ENCODE data around the gene NLGN4X. TPM values are rescaled to one million over a fixed set of nuclear protein-coding genes. Genes with fewer than 3 reads are reported as not detected.

NLGN4X gene
- total RNA-seq, 4 donors from 2014 or later: 0.22 to 3.8 (median 1.6) TPM

- TF ChIP-seq CTCF (IDR thresholded peaks at IDR 0.05; ENCODE audit: low read depth): no peak
These were observed 229.8 kb downstream of the NLGN4X start for GRCh38 chrX:5998901-5999300.

- no peak for TF ChIP-seq CTCF (IDR thresholded peaks at IDR 0.05; ENCODE audit: low read depth)
These were observed 230.2 kb downstream of the NLGN4X start for GRCh38 chrX:5998456-5998855.

GRCh38 chrX:5991393-5991792 lies 237.3 kb downstream of the NLGN4X start:
- no peak for TF ChIP-seq CTCF (IDR thresholded peaks at IDR 0.05; ENCODE audit: low read depth)

GRCh38 chrX:5979338-5979737 lies 249.3 kb downstream of the NLGN4X start:
- no peak for TF ChIP-seq CTCF (IDR thresholded peaks at IDR 0.05; ENCODE audit: low read depth)

GRCh38 chrX:5976332-5976731 lies 252.3 kb downstream of the NLGN4X start:
- TF ChIP-seq CTCF (IDR thresholded peaks at IDR 0.05; ENCODE audit: low read depth): no peak

GRCh38 chrX:5971300-5971699 lies 257.4 kb downstream of the NLGN4X start:
- TF ChIP-seq CTCF (IDR thresholded peaks at IDR 0.05; ENCODE audit: low read depth): no peak

GRCh38 chrX:5965406-5965805 lies 263.3 kb downstream of the NLGN4X start:
- TF ChIP-seq CTCF (IDR thresholded peaks at IDR 0.05; ENCODE audit: low read depth): no peak

Measured in subcutaneous adipose tissue (tissue), 4 donors.